Fibroblast of villous mesenchyme (primary cell): ENCODE data around the gene ATG9B. TPM values are rescaled to one million over a fixed set of nuclear protein-coding genes. Genes with fewer than 3 reads are reported as not detected.

ENCODE experiments used
- DNase-seq: peaks from one replicate; pipeline ENCODE4 v3.0.0-alpha.2; 2010; ENCODE audit warnings: low read depth
- H3K4me3 ChIP-seq: 2 replicates; pipeline ENCODE4 v1.5.1; 2011; ENCODE audit warnings: low read depth, mild to moderate bottlenecking, low read length
- CTCF ChIP-seq: IDR thresholded peaks from 2 replicates; pipeline ENCODE4 v1.5.1; 2012; ENCODE audit warnings: low read depth, mild to moderate bottlenecking, low read length; ENCODE audit not compliant: insufficient read depth
- total RNA-seq: library from RNA; depleted of rRNA; stranded (reverse); fragments of >200 nt; gene quantifications from 2 replicates; pipeline ENCODE4 v1.2.3, GENCODE V29; 2012

The ATG9B gene
- total RNA-seq, 1 donor, result under 0.01 TPM

GRCh38 chr7:151066273-151066974, 42.1 kb upstream of the ATG9B start:
- no peak for TF ChIP-seq CTCF
- no peak for DNase-seq

GRCh38 chr7:151065516-151065915, 41.2 kb upstream of the ATG9B start:
- no peak for DNase-seq
- no peak overlapping the region for H3K4me3 ChIP-seq
- TF ChIP-seq CTCF, result no peak

More at GRCh38 chr7:151066273-151066974, 42.1 kb upstream of the ATG9B start:
- H3K4me3 ChIP-seq, result no peak overlapping the region

- no peak for TF ChIP-seq CTCF
- H3K4me3 ChIP-seq, result no peak overlapping the region
- DNase-seq, result no peak
Measured at GRCh38 chr7:151064993-151065392, 40.7 kb upstream of the ATG9B start.

GRCh38 chr7:151064454-151064853, 40.2 kb upstream of the ATG9B start:
- TF ChIP-seq CTCF, result no peak
- no peak for DNase-seq
- H3K4me3 ChIP-seq, result no peak overlapping the region

GRCh38 chr7:151063212-151063561, 38.9 kb upstream of the ATG9B start:
- peak overlapping the region; percentile 29 for H3K4me3 ChIP-seq
- peak; percentile 91 for DNase-seq

GRCh38 chr7:151062399-151063211, 38.3 kb upstream of the ATG9B start:
- peak overlapping the region; percentile 54 for H3K4me3 ChIP-seq
- peak; percentile 77 for DNase-seq

More at GRCh38 chr7:151063212-151063561, 38.9 kb upstream of the ATG9B start:
- TF ChIP-seq CTCF, result no peak

More at GRCh38 chr7:151062399-151063211, 38.3 kb upstream of the ATG9B start:
- no peak for TF ChIP-seq CTCF
